ENCODE data around the gene B3GALNT2. TPM values are rescaled to one million over a fixed set of nuclear protein-coding genes. Genes with fewer than 3 reads are reported as not detected.

The B3GALNT2 gene
- total RNA-seq, 1 donor from 2014 or later = 20.1 TPM

GRCh38 chr1:235516862-235517446, 12.7 kb upstream of the B3GALNT2 start:
- ATAC-seq = no peak
- no peak for DNase-seq
- no peaks in the 10 kb centered on the region for H3K27me3 ChIP-seq
- H3K4me1 ChIP-seq = no peaks in the 10 kb centered on the region
- H3K9me3 ChIP-seq = no peaks in the 10 kb centered on the region
- H3K27ac ChIP-seq = no peak overlapping the region
- H3K36me3 ChIP-seq = no peaks in the 10 kb centered on the region
- H3K4me3 ChIP-seq = no peak overlapping the region
- intact Hi-C loops (cut with DNase I) = no loop called here
- TF ChIP-seq CTCF (IDR thresholded peaks at IDR 0.05) = no peak

- intact Hi-C loops (cut with DNase I) = no loop called here
- ATAC-seq = no peak
- no peaks in the 10 kb centered on the region for H3K36me3 ChIP-seq
Measured at GRCh38 chr1:235515844-235516512, 11.7 kb upstream of the B3GALNT2 start.

GRCh38 chr1:235513495-235514366, 9.5 kb upstream of the B3GALNT2 start:
- Histone ChIP-seq H3K4me1 (no peaks in the 10 kb centered on the region), H3K36me3 (no peaks in the 10 kb centered on the region), H3K27me3 (no peaks in the 10 kb centered on the region), H3K4me3 (no peak overlapping the region), H3K9me3 (no peaks in the 10 kb centered on the region), H3K27ac (no peak overlapping the region)
- DNase-seq (no peak), ATAC-seq (peak; percentile 77)
- intact Hi-C loops (cut with DNase I) = no loop called here
- TF ChIP-seq CTCF (IDR thresholded peaks at IDR 0.05) = peak; percentile 95

More at GRCh38 chr1:235515844-235516512, 11.7 kb upstream of the B3GALNT2 start:
- Histone ChIP-seq H3K4me1 (no peaks in the 10 kb centered on the region), H3K27ac (no peak overlapping the region), H3K27me3 (no peaks in the 10 kb centered on the region), H3K9me3 (no peaks in the 10 kb centered on the region), H3K4me3 (no peak overlapping the region)
- no peak for TF ChIP-seq CTCF (IDR thresholded peaks at IDR 0.05)
- no peak for DNase-seq

GRCh38 chr1:235511470-235512240, 7.4 kb upstream of the B3GALNT2 start:
- Histone ChIP-seq H3K9me3 (no peaks in the 10 kb centered on the region), H3K27ac (no peak overlapping the region), H3K4me3 (no peak overlapping the region), H3K4me1 (no peaks in the 10 kb centered on the region), H3K36me3 (no peaks in the 10 kb centered on the region), H3K27me3 (no peaks in the 10 kb centered on the region)
- DNase-seq = no peak
- no peak for TF ChIP-seq CTCF (IDR thresholded peaks at IDR 0.05)
- intact Hi-C loops (cut with DNase I) = no loop called here
- ATAC-seq = no peak

GRCh38 chr1:235510823-235511222, 6.6 kb upstream of the B3GALNT2 start:
- no peak for TF ChIP-seq CTCF (IDR thresholded peaks at IDR 0.05)
- no peak for ATAC-seq

More at GRCh38 chr1:235510823-235511222, 6.6 kb upstream of the B3GALNT2 start:
- H3K27ac ChIP-seq = no peak overlapping the region
- intact Hi-C loops (cut with DNase I) = no loop called here
- no peaks in the 10 kb centered on the region for H3K27me3 ChIP-seq
- no peaks in the 10 kb centered on the region for H3K4me1 ChIP-seq
- H3K4me3 ChIP-seq = no peak overlapping the region
- DNase-seq = no peak
- H3K36me3 ChIP-seq = no peaks in the 10 kb centered on the region
- no peaks in the 10 kb centered on the region for H3K9me3 ChIP-seq

Data from upper lobe of right lung (tissue), 1 donor.